Measurements from ENCODE around the gene MB.

DNA sequence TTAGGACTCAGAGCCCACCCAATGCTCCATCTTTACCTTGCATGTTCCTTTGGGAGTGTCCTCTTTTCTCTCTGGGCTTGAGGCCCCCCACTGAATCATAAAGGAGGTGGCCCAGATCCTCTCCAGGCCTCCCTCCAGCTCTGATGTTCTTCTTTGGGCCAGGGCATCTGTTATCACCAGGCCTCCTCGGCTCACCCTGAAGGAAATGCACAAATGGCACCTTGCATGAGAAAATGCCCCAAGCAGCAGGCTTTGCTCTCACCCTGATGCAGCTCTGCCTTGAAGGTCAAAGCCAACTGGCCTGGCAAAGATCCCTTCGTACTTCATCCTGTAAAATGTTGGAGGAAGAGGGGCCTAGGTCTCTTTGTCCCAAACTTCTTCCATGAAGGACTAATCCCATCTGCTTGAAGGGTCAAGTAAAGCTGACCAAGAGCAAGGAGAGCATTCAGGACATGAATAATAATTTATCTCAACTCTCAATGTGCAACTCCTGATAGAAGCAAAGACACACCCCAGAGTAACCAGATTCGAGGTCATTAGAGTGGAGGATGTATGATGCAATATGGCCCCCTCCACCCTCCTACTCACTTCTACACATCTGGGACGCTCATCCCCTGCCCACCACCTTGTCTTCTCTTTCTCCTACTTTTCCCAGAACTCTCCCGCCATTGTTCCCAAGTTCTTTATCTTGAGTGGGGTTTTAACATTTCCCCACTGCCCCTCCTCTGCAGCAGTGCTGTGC is 40.6 kb upstream of the MB start:
- TF ChIP-seq, protein P1, sequence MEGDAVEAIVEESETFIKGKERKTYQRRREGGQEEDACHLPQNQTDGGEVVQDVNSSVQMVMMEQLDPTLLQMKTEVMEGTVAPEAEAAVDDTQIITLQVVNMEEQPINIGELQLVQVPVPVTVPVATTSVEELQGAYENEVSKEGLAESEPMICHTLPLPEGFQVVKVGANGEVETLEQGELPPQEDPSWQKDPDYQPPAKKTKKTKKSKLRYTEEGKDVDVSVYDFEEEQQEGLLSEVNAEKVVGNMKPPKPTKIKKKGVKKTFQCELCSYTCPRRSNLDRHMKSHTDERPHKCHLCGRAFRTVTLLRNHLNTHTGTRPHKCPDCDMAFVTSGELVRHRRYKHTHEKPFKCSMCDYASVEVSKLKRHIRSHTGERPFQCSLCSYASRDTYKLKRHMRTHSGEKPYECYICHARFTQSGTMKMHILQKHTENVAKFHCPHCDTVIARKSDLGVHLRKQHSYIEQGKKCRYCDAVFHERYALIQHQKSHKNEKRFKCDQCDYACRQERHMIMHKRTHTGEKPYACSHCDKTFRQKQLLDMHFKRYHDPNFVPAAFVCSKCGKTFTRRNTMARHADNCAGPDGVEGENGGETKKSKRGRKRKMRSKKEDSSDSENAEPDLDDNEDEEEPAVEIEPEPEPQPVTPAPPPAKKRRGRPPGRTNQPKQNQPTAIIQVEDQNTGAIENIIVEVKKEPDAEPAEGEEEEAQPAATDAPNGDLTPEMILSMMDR (IDR thresholded peaks at IDR 0.05), result no peak
- TF ChIP-seq POLR2A (IDR thresholded peaks at IDR 0.05), result no peak

All from Peyer's patch (tissue), 4 donors.